HepG2 (cell line): ENCODE data around the gene MON1A. TPM values are rescaled to one million over a fixed set of nuclear protein-coding genes. Genes with fewer than 3 reads are reported as not detected.

Experiments used
- BCL6 ChIP-seq: IDR thresholded peaks from 2 replicates; pipeline ENCODE4 v1.6.1; 2016; ENCODE audit warnings: missing genetic modification reagents, missing compliant biosample characterization
- FOXA3 ChIP-seq: IDR thresholded peaks from 2 replicates; pipeline ENCODE4 v1.6.1; 2016; ENCODE audit warnings: missing genetic modification reagents, missing compliant biosample characterization
- GABPB1 ChIP-seq: IDR thresholded peaks from 2 replicates; pipeline ENCODE4 v1.6.1; 2016; ENCODE audit warnings: mild to moderate bottlenecking, missing genetic modification reagents, moderate library complexity, missing compliant biosample characterization
- HMGXB3 ChIP-seq: sonication (generic); formaldehyde crosslinking; IDR thresholded peaks from 2 replicates; pipeline ENCODE4 v1.4.0; 2020; ENCODE audit warnings: missing genetic modification reagents, borderline replicate concordance
- PRPF4 ChIP-seq: fragments of 200-400 bp; formaldehyde crosslinking; IDR thresholded peaks from 2 replicates; pipeline ENCODE4 v1.6.1; 2016; ENCODE audit warnings: low read length, low read depth; ENCODE audit not compliant: poor library complexity, severe bottlenecking
- SALL2 ChIP-seq: sonication (generic); formaldehyde crosslinking; IDR thresholded peaks from 2 replicates; pipeline ENCODE4 v1.8.1; 2023; ENCODE audit warnings: mild to moderate bottlenecking, missing genetic modification reagents, inconsistent platforms
- SMARCC2 ChIP-seq: fragments of 450-650 bp; IDR thresholded peaks from 2 replicates; pipeline ENCODE4 v1.6.1; 2017; ENCODE audit warnings: antibody characterized with exemption, mild to moderate bottlenecking
- ZNF160 ChIP-seq: sonication (generic); formaldehyde crosslinking; IDR thresholded peaks from 2 replicates; pipeline ENCODE4 v1.8.0; 2022; ENCODE audit warnings: mild to moderate bottlenecking, inconsistent platforms, missing genetic modification reagents
- ZNF280D ChIP-seq: sonication (generic); formaldehyde crosslinking; IDR thresholded peaks from 2 replicates; pipeline ENCODE4 v1.5.1; 2020; ENCODE audit warnings: mild to moderate bottlenecking, missing genetic modification reagents
- ZNF563 ChIP-seq: sonication (generic); formaldehyde crosslinking; IDR thresholded peaks from 2 replicates; pipeline ENCODE4 v1.8.0; 2022; ENCODE audit warnings: mild to moderate bottlenecking, moderate library complexity, missing genetic modification reagents
- ZNF772 ChIP-seq: sonication (generic); formaldehyde crosslinking; IDR thresholded peaks from 2 replicates; pipeline ENCODE4 v1.5.0; 2020; ENCODE audit warnings: mild to moderate bottlenecking, missing genetic modification reagents
- polyA plus RNA-seq, 8 experiments: library from polyadenylated mRNA; depleted of rRNA in 3 of 8; stranded (reverse) in 7 of 8; unstranded in 1 of 8; fragments of >200 nt; fragmentation: Illumina TruSeq in 4 of 8; extraction: Trizol in 4 of 8; gene quantifications; 2 replicates each; pipeline versions ENCODE4 v1.2.1 to v1.2.3, GENCODE V29; 2011 to 2016; ENCODE audit warnings: low read depth in 4 of 8, missing spikeins in 1 of 8, mixed read lengths in 1 of 8; ENCODE audit not compliant: insufficient read depth in 1 of 8
- total RNA-seq, 5 experiments: library from RNA; depleted of rRNA; stranded (reverse); fragments of >200 nt; fragmentation: Illumina TruSeq; extraction: Trizol; gene quantifications; 2 replicates each; pipeline ENCODE4 v1.2.3, GENCODE V29; 2016; ENCODE audit warnings: low read depth in 1 of 5
- TF ChIP-seq, protein P1 (sequence below): sonication (generic); formaldehyde crosslinking; IDR thresholded peaks from 2 replicates; pipeline ENCODE4 v1.9.0; 2021; ENCODE audit warnings: missing genetic modification reagents, borderline replicate concordance
- TF ChIP-seq, protein P2 (sequence below): sonication (generic); formaldehyde crosslinking; IDR thresholded peaks from 2 replicates; pipeline ENCODE4 v1.5.0; 2020; ENCODE audit warnings: mild to moderate bottlenecking, low read depth, missing genetic modification reagents, borderline replicate concordance
- TF ChIP-seq, protein P3 (sequence below): sonication (generic); formaldehyde crosslinking; IDR thresholded peaks from 2 replicates; pipeline ENCODE4 v1.4.0; 2020; ENCODE audit warnings: missing genetic modification reagents

The MON1A gene
- total and polyA plus RNA-seq, 2 of the 13 experiments (the other 11 are each of a cell fraction or from before 2014, with no cell fraction given), result 4.6 to 9.0 TPM

DNA sequence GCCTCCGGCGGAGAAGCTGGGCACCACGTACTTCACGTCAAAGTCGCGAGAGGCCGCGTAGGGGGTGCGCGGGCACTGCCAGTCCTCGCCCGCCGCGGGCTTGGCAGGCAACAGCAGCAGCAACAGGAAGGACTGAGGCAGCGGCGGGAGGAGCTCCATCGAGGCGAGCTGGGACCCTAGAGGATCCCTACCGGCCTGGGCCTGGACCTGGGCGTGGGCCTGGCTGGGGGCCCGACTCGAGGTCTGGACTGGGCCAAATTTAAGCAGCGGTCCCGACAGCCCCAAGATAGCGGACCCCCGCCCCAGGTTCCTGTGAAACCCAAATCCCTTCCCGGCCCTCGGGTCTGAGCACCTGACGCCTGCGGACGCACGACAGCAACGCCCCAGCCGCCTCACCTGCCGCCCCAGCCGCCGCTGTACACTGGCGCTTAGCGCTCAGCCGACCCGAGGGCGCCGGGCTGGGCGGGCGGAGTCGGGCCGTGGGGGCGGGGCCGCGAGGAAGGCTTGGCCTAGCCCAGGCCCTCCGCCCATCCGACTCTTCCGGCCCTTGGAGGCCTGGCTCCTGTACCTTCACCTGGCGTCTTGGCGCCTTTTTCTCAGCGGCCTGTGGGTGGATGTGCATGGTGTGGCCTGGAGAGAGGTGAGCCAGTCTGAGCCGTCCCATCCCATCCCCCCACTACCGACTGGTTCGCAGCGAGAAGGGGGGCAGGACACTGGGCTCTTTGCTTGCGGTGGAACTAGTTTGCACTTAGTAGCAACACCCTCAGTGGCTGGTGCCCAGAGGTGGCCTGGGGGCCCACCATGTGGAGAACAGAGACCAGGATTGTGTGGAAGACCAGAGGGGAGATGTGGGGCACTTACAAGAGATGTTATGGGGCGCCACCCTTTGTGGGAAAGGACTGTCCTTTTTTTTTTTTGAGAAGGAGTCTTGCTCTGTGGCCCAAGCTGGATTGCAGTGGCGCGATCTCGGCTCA lies 25.9 kb downstream of the MON1A start, which contains the start of gene MST1R (continued):
- TF ChIP-seq ZNF563 (CRISPR knock-in tag), result 0 out of 2 replicates have a peak, but pooled peaks have one; percentile 27
- 0 out of 2 replicates have a peak, but pooled peaks have one; percentile 72 for TF ChIP-seq SALL2
- TF ChIP-seq, protein P1, sequence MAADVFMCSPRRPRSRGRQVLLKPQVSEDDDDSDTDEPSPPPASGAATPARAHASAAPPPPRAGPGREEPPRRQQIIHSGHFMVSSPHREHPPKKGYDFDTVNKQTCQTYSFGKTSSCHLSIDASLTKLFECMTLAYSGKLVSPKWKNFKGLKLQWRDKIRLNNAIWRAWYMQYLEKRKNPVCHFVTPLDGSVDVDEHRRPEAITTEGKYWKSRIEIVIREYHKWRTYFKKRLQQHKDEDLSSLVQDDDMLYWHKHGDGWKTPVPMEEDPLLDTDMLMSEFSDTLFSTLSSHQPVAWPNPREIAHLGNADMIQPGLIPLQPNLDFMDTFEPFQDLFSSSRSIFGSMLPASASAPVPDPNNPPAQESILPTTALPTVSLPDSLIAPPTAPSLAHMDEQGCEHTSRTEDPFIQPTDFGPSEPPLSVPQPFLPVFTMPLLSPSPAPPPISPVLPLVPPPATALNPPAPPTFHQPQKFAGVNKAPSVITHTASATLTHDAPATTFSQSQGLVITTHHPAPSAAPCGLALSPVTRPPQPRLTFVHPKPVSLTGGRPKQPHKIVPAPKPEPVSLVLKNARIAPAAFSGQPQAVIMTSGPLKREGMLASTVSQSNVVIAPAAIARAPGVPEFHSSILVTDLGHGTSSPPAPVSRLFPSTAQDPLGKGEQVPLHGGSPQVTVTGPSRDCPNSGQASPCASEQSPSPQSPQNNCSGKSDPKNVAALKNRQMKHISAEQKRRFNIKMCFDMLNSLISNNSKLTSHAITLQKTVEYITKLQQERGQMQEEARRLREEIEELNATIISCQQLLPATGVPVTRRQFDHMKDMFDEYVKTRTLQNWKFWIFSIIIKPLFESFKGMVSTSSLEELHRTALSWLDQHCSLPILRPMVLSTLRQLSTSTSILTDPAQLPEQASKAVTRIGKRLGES (CRISPR knock-in tag), result no peak
- TF ChIP-seq BCL6, result no peak
- TF ChIP-seq, protein P2, sequence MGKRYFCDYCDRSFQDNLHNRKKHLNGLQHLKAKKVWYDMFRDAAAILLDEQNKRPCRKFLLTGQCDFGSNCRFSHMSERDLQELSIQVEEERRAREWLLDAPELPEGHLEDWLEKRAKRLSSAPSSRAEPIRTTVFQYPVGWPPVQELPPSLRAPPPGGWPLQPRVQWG (CRISPR knock-in tag), result no peak
- no peak for TF ChIP-seq ZNF772 (CRISPR knock-in tag)
- peak; percentile 48; the same call in 1 of the 2 replicates for TF ChIP-seq GABPB1
- no peak for TF ChIP-seq FOXA3 (CRISPR knock-in tag)
- no peak for TF ChIP-seq PRPF4
- TF ChIP-seq, protein P3, sequence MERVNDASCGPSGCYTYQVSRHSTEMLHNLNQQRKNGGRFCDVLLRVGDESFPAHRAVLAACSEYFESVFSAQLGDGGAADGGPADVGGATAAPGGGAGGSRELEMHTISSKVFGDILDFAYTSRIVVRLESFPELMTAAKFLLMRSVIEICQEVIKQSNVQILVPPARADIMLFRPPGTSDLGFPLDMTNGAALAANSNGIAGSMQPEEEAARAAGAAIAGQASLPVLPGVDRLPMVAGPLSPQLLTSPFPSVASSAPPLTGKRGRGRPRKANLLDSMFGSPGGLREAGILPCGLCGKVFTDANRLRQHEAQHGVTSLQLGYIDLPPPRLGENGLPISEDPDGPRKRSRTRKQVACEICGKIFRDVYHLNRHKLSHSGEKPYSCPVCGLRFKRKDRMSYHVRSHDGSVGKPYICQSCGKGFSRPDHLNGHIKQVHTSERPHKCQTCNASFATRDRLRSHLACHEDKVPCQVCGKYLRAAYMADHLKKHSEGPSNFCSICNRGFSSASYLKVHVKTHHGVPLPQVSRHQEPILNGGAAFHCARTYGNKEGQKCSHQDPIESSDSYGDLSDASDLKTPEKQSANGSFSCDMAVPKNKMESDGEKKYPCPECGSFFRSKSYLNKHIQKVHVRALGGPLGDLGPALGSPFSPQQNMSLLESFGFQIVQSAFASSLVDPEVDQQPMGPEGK (CRISPR knock-in tag), result no peak
- no peak for TF ChIP-seq ZNF160 (CRISPR knock-in tag)
- no peak for TF ChIP-seq HMGXB3 (CRISPR knock-in tag)
- no peak for TF ChIP-seq ZNF280D (CRISPR knock-in tag)
- TF ChIP-seq SMARCC2, result no peak
